OCI-LY7 (cell line): ENCODE measurements around the gene DNAJC5G.
"Not testable (repeated sequence)": the region's sequence is repeated elsewhere in the genome, so short reads cannot be mapped to it uniquely, and the experiment has no call there.

ENCODE experiments used
- EZH2phosphoT487 ChIP-seq: fragments of 200-600 bp; sonication (generic); IDR thresholded peaks from 2 replicates; pipeline ENCODE4 v1.6.1; 2018; ENCODE audit warnings: low read depth, borderline replicate concordance, mild to moderate bottlenecking, mixed run types, antibody characterized with exemption, low read length, moderate library complexity, mixed read lengths
- TF ChIP-seq, protein P1 (sequence below): fragments of 200-600 bp; sonication (generic); conservative IDR thresholded peaks from 2 replicates; pipeline ENCODE4 v1.5.1; 2014; ENCODE audit warnings: mild to moderate bottlenecking, antibody characterized with exemption, low read length, moderate library complexity, mixed read lengths

GRCh38 chr2:27300606-27301005 is 25.4 kb downstream of the DNAJC5G start:
- TF ChIP-seq, protein P1, sequence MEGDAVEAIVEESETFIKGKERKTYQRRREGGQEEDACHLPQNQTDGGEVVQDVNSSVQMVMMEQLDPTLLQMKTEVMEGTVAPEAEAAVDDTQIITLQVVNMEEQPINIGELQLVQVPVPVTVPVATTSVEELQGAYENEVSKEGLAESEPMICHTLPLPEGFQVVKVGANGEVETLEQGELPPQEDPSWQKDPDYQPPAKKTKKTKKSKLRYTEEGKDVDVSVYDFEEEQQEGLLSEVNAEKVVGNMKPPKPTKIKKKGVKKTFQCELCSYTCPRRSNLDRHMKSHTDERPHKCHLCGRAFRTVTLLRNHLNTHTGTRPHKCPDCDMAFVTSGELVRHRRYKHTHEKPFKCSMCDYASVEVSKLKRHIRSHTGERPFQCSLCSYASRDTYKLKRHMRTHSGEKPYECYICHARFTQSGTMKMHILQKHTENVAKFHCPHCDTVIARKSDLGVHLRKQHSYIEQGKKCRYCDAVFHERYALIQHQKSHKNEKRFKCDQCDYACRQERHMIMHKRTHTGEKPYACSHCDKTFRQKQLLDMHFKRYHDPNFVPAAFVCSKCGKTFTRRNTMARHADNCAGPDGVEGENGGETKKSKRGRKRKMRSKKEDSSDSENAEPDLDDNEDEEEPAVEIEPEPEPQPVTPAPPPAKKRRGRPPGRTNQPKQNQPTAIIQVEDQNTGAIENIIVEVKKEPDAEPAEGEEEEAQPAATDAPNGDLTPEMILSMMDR: not testable (repeated sequence)
- not testable (repeated sequence) for TF ChIP-seq EZH2phosphoT487
